Cardiac fibroblast (primary cell): ENCODE results near the gene C10orf67.
A peak's percentile ranks its signal among the peaks of the same experiment; 100 is the strongest.

ENCODE experiments used
- DNase-seq, 2 donors: peaks; one replicate each; pipeline versions ENCODE4 v3.0.0 to v3.0.0-alpha.2; 2010; ENCODE audit warnings: low read depth in 2 of 2
- H3K4me3 ChIP-seq, 2 donors: replicated peaks in 1 of 2; 1 replicate in 1 of 2; 2 replicates in 1 of 2; pipeline ENCODE4 v1.5.1; 2011; ENCODE audit warnings: low read depth in 2 of 2, low read length in 2 of 2, mild to moderate bottlenecking in 2 of 2, moderate library complexity in 1 of 2
- CTCF ChIP-seq: IDR thresholded peaks from one replicate; pipeline ENCODE4 v1.5.1; 2011; ENCODE audit warnings: low read depth, mild to moderate bottlenecking, low read length, inconsistent platforms

The C10orf67 gene

GRCh38 chr10:23202779-23203178 is 141.8 kb downstream of the C10orf67 start:
- H3K4me3 ChIP-seq = no peak overlapping the region

GRCh38 chr10:23201837-23202236 is 142.8 kb downstream of the C10orf67 start:
- no peak for DNase-seq
- TF ChIP-seq CTCF = no peak
- H3K4me3 ChIP-seq = no peak overlapping the region

More at GRCh38 chr10:23202779-23203178, 141.8 kb downstream of the C10orf67 start:
- TF ChIP-seq CTCF = no peak
- DNase-seq = peak in 1 of 2 donors; percentile 6

GRCh38 chr10:23200997-23201652 is 143.5 kb downstream of the C10orf67 start:
- no peak for DNase-seq
- no peak overlapping the region for H3K4me3 ChIP-seq
- TF ChIP-seq CTCF = no peak

GRCh38 chr10:23200586-23200985 is 144.0 kb downstream of the C10orf67 start:
- no peak for TF ChIP-seq CTCF
- no peak for DNase-seq
- H3K4me3 ChIP-seq = no peak overlapping the region

- DNase-seq = no peak
- H3K4me3 ChIP-seq = no peak overlapping the region
- no peak for TF ChIP-seq CTCF
Measured at GRCh38 chr10:23199768-23200511, 144.7 kb downstream of the C10orf67 start.

- no peak overlapping the region for H3K4me3 ChIP-seq
- peak in 1 of 2 donors; percentile 25 for DNase-seq
- no peak for TF ChIP-seq CTCF
Measured at GRCh38 chr10:23198940-23199767, 145.4 kb downstream of the C10orf67 start.
